IMR-90 (cell line): ENCODE data around the gene COL5A3.

ENCODE experiments used
- BHLHE40 ChIP-seq: fragments of 150-350 bp; IDR thresholded peaks from 2 replicates; pipeline ENCODE4 v1.6.1; 2016; ENCODE audit warnings: mild to moderate bottlenecking, low read depth, low read length
- CEBPB ChIP-seq: IDR thresholded peaks from 2 replicates; pipeline ENCODE4 v1.6.1; 2012; ENCODE audit warnings: low read depth, low read length, improper control_type of control experiment
- CTCF ChIP-seq: conservative IDR thresholded peaks from 2 replicates; pipeline ENCODE4 v1.5.1; 2012; ENCODE audit warnings: mild to moderate bottlenecking, low read depth, low read length, improper control_type of control experiment
- MAZ ChIP-seq: IDR thresholded peaks from 2 replicates; pipeline ENCODE4 v1.6.1; 2012; ENCODE audit warnings: low read depth, mild to moderate bottlenecking, low read length, improper control_type of control experiment, moderate library complexity, borderline replicate concordance
- MXI1 ChIP-seq: IDR thresholded peaks from 2 replicates; pipeline ENCODE4 v1.6.1; 2012; ENCODE audit warnings: low read depth, mild to moderate bottlenecking, low read length, moderate library complexity, borderline replicate concordance
- POLR2A ChIP-seq: IDR thresholded peaks from 2 replicates; pipeline ENCODE4 v1.6.1; 2012; ENCODE audit warnings: mild to moderate bottlenecking, low read depth, low read length
- RCOR1 ChIP-seq: IDR thresholded peaks from 2 replicates; pipeline ENCODE4 v1.6.1; 2012; ENCODE audit warnings: mild to moderate bottlenecking, low read length, improper control_type of control experiment; ENCODE audit not compliant: insufficient replicate concordance
- SMC3 ChIP-seq: fragments of 150-350 bp; IDR thresholded peaks from 2 replicates; pipeline ENCODE4 v1.6.1; 2016; ENCODE audit warnings: low read depth, mild to moderate bottlenecking, antibody characterized with exemption, low read length, moderate library complexity
- TF ChIP-seq, protein P1 (sequence below): fragments of 150-350 bp; IDR thresholded peaks from 2 replicates; pipeline ENCODE4 v1.6.1; 2017; ENCODE audit warnings: mild to moderate bottlenecking, antibody characterized with exemption, low read length, low read depth

DNA sequence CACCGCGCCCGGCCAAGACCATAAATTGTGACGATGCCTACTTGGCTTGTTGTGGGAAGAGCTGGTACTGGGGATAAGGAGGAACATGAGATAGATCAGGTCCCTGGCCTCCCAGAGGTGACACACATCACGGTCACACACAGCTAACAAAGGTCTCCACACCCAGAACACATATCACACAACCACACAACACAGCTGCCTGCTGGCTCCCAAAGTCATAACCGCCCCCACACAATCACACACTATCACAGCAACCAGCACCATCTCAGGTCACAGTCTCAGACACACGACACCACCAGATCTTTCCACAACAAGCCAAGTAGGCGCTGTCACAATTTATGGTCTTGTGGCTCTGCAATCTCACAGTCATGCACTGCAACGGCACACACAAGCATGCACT is 5.7 kb downstream of the COL5A3 start:
- TF ChIP-seq, protein P1, sequence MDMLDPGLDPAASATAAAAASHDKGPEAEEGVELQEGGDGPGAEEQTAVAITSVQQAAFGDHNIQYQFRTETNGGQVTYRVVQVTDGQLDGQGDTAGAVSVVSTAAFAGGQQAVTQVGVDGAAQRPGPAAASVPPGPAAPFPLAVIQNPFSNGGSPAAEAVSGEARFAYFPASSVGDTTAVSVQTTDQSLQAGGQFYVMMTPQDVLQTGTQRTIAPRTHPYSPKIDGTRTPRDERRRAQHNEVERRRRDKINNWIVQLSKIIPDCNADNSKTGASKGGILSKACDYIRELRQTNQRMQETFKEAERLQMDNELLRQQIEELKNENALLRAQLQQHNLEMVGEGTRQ: no peak
- no peak for TF ChIP-seq BHLHE40
- no peak for TF ChIP-seq CTCF
- TF ChIP-seq SMC3: no peak
- TF ChIP-seq POLR2A: no peak
- no peak for TF ChIP-seq MXI1
- TF ChIP-seq RCOR1: no peak
- no peak for TF ChIP-seq CEBPB
- no peak for TF ChIP-seq MAZ
